HUES6 (cell line): ENCODE data around the gene NUDT2.
A peak's percentile ranks its signal among the peaks of the same experiment; 100 is the strongest.

ENCODE experiments used
- H3K27ac ChIP-seq: 2 replicates; pipeline ENCODE4 v1.7.0; 2013; ENCODE audit warnings: low read depth, mild to moderate bottlenecking, low read length, inconsistent platforms
- H3K27me3 ChIP-seq: 2 replicates; pipeline ENCODE4 v1.6.1; 2013; ENCODE audit warnings: low read length; ENCODE audit not compliant: control insufficient read depth, insufficient read depth
- H3K36me3 ChIP-seq: 2 replicates; pipeline ENCODE4 v1.6.1; 2013; ENCODE audit warnings: low read length; ENCODE audit not compliant: control insufficient read depth, insufficient read depth
- H3K4me1 ChIP-seq: 2 replicates; pipeline ENCODE4 v1.6.1; 2013; ENCODE audit warnings: low read length; ENCODE audit not compliant: control insufficient read depth, insufficient read depth
- H3K4me3 ChIP-seq: 2 replicates; pipeline ENCODE4 v1.5.1; 2013; ENCODE audit warnings: low read depth, low read length
- H3K9ac ChIP-seq: one replicate; pipeline ENCODE4 v1.6.1; 2013; ENCODE audit warnings: mild to moderate bottlenecking, low read length
- H3K9me3 ChIP-seq: 2 replicates; pipeline ENCODE4 v1.6.1; 2013; ENCODE audit warnings: low read depth, low read length; ENCODE audit not compliant: control insufficient read depth, insufficient read depth

Gene NUDT2

GRCh38 chr9:34371886-34372466 lies 42.6 kb downstream of the NUDT2 start:
- peaks cover 8% of the 10 kb centered on the region; the same call in 1 of the 2 replicates for H3K27me3 ChIP-seq
- H3K9me3 ChIP-seq = peaks cover 16% of the 10 kb centered on the region
- H3K4me1 ChIP-seq = peaks cover 15% of the 10 kb centered on the region
- H3K9ac ChIP-seq = no peak overlapping the region
- no peak overlapping the region for H3K4me3 ChIP-seq
- H3K27ac ChIP-seq = no peak overlapping the region
- peaks cover 25% of the 10 kb centered on the region for H3K36me3 ChIP-seq

GRCh38 chr9:34372467-34373011 lies 43.2 kb downstream of the NUDT2 start:
- no peak overlapping the region for H3K9ac ChIP-seq
- peaks cover 25% of the 10 kb centered on the region for H3K36me3 ChIP-seq
- H3K27ac ChIP-seq = no peak overlapping the region
- H3K27me3 ChIP-seq = peaks cover 11% of the 10 kb centered on the region; the same call in 1 of the 2 replicates
- peaks cover 15% of the 10 kb centered on the region for H3K4me1 ChIP-seq
- H3K9me3 ChIP-seq = peaks cover 11% of the 10 kb centered on the region
- H3K4me3 ChIP-seq = no peak overlapping the region

- H3K36me3 ChIP-seq = peaks cover 25% of the 10 kb centered on the region
- H3K4me3 ChIP-seq = no peak overlapping the region
- peaks cover 15% of the 10 kb centered on the region for H3K4me1 ChIP-seq
- H3K27ac ChIP-seq = no peak overlapping the region
- H3K9me3 ChIP-seq = peaks cover 3% of the 10 kb centered on the region; the same call in 1 of the 2 replicates
- H3K27me3 ChIP-seq = peaks cover 20% of the 10 kb centered on the region; the same call in 1 of the 2 replicates
- H3K9ac ChIP-seq = no peak overlapping the region
Measured at GRCh38 chr9:34373749-34374148, 44.4 kb downstream of the NUDT2 start.

DNA sequence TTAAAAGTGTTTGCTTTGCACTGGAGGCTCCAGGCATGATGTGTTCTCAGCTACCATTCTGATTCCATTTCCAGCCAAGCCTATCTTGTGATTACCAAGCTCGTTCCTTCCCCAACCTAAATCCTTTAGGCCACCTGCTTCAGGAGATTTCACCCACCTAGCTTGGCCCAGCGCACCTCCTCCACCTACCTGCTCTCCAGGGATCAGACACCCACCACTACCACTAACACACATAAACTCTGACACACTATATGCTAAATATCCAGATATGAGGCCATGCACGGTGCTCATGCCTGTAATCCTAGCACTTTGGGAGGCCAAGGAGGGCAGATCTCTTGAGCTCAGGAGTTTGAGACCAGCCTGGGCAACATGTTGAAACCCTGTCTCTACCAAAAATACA lies 45.0 kb downstream of the NUDT2 start:
- Histone ChIP-seq H3K27me3 (peaks cover 24% of the 10 kb centered on the region; the same call in 1 of the 2 replicates), H3K9me3 (no peaks in the 10 kb centered on the region; the same call in 1 of the 2 replicates), H3K9ac (no peak overlapping the region), H3K4me3 (no peak overlapping the region), H3K27ac (no peak overlapping the region), H3K36me3 (peaks cover 25% of the 10 kb centered on the region), H3K4me1 (peaks cover 15% of the 10 kb centered on the region)

DNA sequence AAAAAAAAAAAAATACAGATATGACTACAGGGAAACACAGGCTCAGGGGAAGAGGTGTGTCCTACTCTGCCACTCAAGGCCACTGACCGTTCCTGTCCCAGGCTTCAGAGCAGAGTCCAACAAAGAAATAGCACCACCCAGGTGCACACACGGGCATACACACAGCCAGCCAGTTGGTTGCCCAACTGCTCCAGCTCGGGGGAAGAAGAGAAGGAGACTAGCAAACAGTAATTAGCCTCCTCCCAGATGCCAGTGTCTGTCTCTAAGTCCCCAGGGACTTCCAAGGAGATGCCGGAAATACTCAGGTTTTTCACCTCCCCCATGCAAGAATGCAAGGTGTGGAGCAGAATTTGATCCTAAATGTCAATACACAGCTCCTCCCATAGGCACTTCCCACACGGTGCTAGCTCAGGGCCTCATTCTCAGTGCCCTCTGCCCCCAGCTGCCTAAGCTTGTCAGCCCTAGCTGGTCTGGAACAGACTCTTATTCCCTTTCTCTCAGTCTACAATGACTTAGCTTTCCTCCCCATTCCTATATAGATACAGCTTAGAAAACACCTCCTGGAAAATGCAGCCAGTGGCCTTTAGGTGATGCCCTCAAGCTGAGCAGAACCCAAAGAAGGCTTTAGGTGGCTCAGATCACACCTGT lies 45.7 kb downstream of the NUDT2 start:
- Histone ChIP-seq H3K9ac (no peak overlapping the region), H3K27ac (no peak overlapping the region), H3K4me3 (peak overlapping the region; percentile 78; the same call in 1 of the 2 replicates), H3K9me3 (no peaks in the 10 kb centered on the region; the same call in 1 of the 2 replicates), H3K4me1 (peaks cover 17% of the 10 kb centered on the region), H3K27me3 (peaks cover 29% of the 10 kb centered on the region), H3K36me3 (peaks cover 20% of the 10 kb centered on the region)

DNA sequence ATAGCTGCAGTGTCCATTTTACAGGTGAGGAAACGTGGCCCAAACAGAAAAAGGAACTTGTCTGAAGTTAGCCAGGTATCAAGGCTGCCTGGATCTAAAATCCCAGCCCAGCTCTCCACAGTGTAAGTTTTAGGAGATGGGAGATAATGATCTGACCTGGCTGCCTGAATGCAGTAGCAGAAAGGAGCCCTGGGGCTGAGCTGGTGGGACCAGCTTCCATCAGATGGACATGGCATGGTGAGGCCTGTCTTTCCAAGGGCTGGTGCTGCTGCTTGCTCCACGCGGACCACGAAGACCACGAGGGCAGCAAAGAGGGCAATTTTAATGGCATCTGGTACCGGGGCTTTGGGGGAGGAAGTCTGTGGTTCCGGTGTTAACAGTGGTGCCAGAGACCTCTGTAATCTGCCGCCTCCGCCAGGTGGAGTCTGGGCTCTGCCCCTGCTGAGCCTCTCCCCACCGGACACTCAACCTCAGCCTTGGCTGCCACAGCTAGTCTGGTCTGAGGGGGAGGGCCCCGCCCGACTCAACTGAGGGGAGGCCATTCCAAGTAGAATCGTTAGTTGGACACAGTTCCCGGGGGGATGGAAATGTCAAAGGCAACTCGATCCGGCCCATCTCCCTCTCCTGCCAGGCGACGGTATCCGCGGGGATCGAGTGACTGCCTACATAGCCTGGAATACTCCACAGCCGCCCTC lies 46.7 kb downstream of the NUDT2 start:
- Histone ChIP-seq H3K36me3 (peaks cover 10% of the 10 kb centered on the region), H3K9ac (peak overlapping the region; percentile 43), H3K9me3 (no peaks in the 10 kb centered on the region; the same call in 1 of the 2 replicates), H3K27ac (no peak overlapping the region), H3K4me1 (peaks cover 22% of the 10 kb centered on the region), H3K4me3 (peak overlapping the region; percentile 78), H3K27me3 (peaks cover 38% of the 10 kb centered on the region)

GRCh38 chr9:34376596-34377403 lies 47.4 kb downstream of the NUDT2 start, which contains the start of gene MYORG:
TSS of gene MYORG (minus strand) at chr9:34376898. CDS start at chr9:34372943, 3,955 bp downstream.
- peak within 1 kb of the TSS; percentile 78 for H3K4me3 ChIP-seq
- no peak within 1 kb of the TSS for H3K27ac ChIP-seq
- H3K9me3 ChIP-seq = no peaks in the 10 kb centered on the region
- H3K4me1 ChIP-seq = peaks cover 22% of the 10 kb centered on the region
- peak within 1 kb of the TSS; percentile 43 for H3K9ac ChIP-seq
- peaks cover 3% of the 10 kb centered on the region; the same call in 1 of the 2 replicates for H3K36me3 ChIP-seq
- H3K27me3 ChIP-seq = peaks cover 45% of the 10 kb centered on the region

- Histone ChIP-seq H3K4me1 (peaks cover 22% of the 10 kb centered on the region), H3K9ac (no peak overlapping the region), H3K4me3 (peak overlapping the region; percentile 78), H3K27ac (no peak overlapping the region), H3K36me3 (no peaks in the 10 kb centered on the region), H3K27me3 (peaks cover 51% of the 10 kb centered on the region), H3K9me3 (no peaks in the 10 kb centered on the region)
Measured at GRCh38 chr9:34377404-34377746, 48.0 kb downstream of the NUDT2 start.

DNA sequence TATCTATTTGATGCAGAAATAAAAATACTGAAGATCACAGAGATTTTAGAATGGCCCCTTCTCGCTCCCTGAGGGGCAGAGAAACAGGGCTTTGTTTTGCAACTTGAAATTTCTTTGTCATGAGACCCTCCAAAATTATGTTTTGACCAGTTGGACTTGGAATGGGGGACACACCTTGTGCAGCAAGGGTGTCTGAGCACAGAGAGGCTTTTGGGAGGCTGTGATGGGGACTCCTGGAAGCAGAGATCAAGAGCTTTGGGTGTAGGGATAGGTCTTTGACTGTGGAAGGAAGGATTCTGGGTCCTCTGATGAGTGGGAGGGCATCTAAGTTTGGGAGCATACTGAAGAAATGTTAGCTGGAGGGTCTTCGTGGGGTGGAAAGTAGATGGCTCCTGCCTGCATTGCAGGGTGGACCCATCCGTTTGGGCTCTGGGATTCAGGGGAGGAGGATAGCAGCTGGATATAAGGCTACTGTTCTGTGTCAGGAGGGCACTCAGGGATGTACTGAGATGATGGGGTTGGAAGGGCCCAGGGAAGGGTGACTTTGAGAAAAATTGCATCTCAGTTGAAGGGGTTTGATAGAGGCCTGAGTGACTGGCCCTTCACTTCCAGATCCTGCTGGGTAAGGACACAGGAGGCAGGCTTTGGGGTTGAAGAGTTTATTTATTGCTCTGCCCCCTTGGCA lies 49.1 kb downstream of the NUDT2 start:
- H3K36me3 ChIP-seq = no peaks in the 10 kb centered on the region
- H3K9ac ChIP-seq = no peak overlapping the region
- no peak overlapping the region for H3K27ac ChIP-seq
- peaks cover 22% of the 10 kb centered on the region for H3K4me1 ChIP-seq
- no peaks in the 10 kb centered on the region for H3K9me3 ChIP-seq
- H3K27me3 ChIP-seq = peaks cover 63% of the 10 kb centered on the region
- no peak overlapping the region for H3K4me3 ChIP-seq
